Lower leg skin (tissue), 3 donors: Measurements from ENCODE around the gene HERC2.
"Not testable (repeated sequence)": the region's sequence is repeated elsewhere in the genome, so short reads cannot be mapped to it uniquely, and the experiment has no call there.

Experiments
- CTCF ChIP-seq, 3 donors: fragments of 450-650 bp; IDR thresholded peaks; one replicate each; pipeline ENCODE4 v1.5.1; 2016; ENCODE audit warnings: antibody characterized with exemption in 3 of 3, mild to moderate bottlenecking in 3 of 3, moderate library complexity in 2 of 3
- POLR2A ChIP-seq, 2 donors: fragments of 450-650 bp; IDR thresholded peaks; one replicate each; pipeline ENCODE4 v1.6.1; 2016 to 2017; ENCODE audit warnings: antibody characterized with exemption in 2 of 2, mild to moderate bottlenecking in 1 of 2, moderate library complexity in 1 of 2

- TF ChIP-seq CTCF, POLR2A (IDR thresholded peaks at IDR 0.05): not testable (repeated sequence)
Measured at GRCh38 chr15:28310454-28310853, 11.5 kb downstream of the HERC2 start.
